IMR-90 (cell line): ENCODE data around the gene SDS.

Experiments
- BHLHE40 ChIP-seq: fragments of 150-350 bp; IDR thresholded peaks from 2 replicates; pipeline ENCODE4 v1.6.1; 2016; ENCODE audit warnings: mild to moderate bottlenecking, low read depth, low read length
- CEBPB ChIP-seq: IDR thresholded peaks from 2 replicates; pipeline ENCODE4 v1.6.1; 2012; ENCODE audit warnings: low read depth, low read length, improper control_type of control experiment
- CTCF ChIP-seq: conservative IDR thresholded peaks from 2 replicates; pipeline ENCODE4 v1.5.1; 2012; ENCODE audit warnings: mild to moderate bottlenecking, low read depth, low read length, improper control_type of control experiment
- MAFK ChIP-seq: IDR thresholded peaks from 2 replicates; pipeline ENCODE4 v1.6.1; 2012; ENCODE audit warnings: low read depth, low read length, improper control_type of control experiment
- MAZ ChIP-seq: IDR thresholded peaks from 2 replicates; pipeline ENCODE4 v1.6.1; 2012; ENCODE audit warnings: low read depth, mild to moderate bottlenecking, low read length, improper control_type of control experiment, moderate library complexity, borderline replicate concordance
- MXI1 ChIP-seq: IDR thresholded peaks from 2 replicates; pipeline ENCODE4 v1.6.1; 2012; ENCODE audit warnings: low read depth, mild to moderate bottlenecking, low read length, moderate library complexity, borderline replicate concordance
- POLR2A ChIP-seq: IDR thresholded peaks from 2 replicates; pipeline ENCODE4 v1.6.1; 2012; ENCODE audit warnings: mild to moderate bottlenecking, low read depth, low read length
- RAD21 ChIP-seq: IDR thresholded peaks from 2 replicates; pipeline ENCODE4 v1.6.1; 2012; ENCODE audit warnings: low read length, improper control_type of control experiment
- RFX5 ChIP-seq: IDR thresholded peaks from 2 replicates; pipeline ENCODE4 v1.8.0; 2012; ENCODE audit warnings: low read depth, mild to moderate bottlenecking, low read length, moderate library complexity
- USF2 ChIP-seq: fragments of 150-350 bp; IDR thresholded peaks from 2 replicates; pipeline ENCODE4 v1.6.1; 2017; ENCODE audit warnings: mild to moderate bottlenecking, antibody characterized with exemption, low read length, low read depth

GRCh38 chr12:113438523-113439300 is 35.0 kb upstream of the SDS start:
- no peak for TF ChIP-seq POLR2A
- TF ChIP-seq RAD21, result no peak
- TF ChIP-seq CTCF, result no peak
- no peak for TF ChIP-seq USF2
- TF ChIP-seq MAZ, result no peak
- no peak for TF ChIP-seq MXI1
- TF ChIP-seq MAFK, result no peak
- TF ChIP-seq BHLHE40, result no peak
- no peak for TF ChIP-seq RFX5
- no peak for TF ChIP-seq CEBPB
